GM12874 (cell line): ENCODE measurements around the gene INAFM2.

Source experiments
- TF ChIP-seq, protein P1 (sequence below): IDR thresholded peaks from 2 replicates; pipeline ENCODE4 v1.5.1; 2011; ENCODE audit warnings: low read depth, mild to moderate bottlenecking, control low read depth, low read length, moderate library complexity; ENCODE audit not compliant: insufficient read depth

INAFM2 gene

DNA sequence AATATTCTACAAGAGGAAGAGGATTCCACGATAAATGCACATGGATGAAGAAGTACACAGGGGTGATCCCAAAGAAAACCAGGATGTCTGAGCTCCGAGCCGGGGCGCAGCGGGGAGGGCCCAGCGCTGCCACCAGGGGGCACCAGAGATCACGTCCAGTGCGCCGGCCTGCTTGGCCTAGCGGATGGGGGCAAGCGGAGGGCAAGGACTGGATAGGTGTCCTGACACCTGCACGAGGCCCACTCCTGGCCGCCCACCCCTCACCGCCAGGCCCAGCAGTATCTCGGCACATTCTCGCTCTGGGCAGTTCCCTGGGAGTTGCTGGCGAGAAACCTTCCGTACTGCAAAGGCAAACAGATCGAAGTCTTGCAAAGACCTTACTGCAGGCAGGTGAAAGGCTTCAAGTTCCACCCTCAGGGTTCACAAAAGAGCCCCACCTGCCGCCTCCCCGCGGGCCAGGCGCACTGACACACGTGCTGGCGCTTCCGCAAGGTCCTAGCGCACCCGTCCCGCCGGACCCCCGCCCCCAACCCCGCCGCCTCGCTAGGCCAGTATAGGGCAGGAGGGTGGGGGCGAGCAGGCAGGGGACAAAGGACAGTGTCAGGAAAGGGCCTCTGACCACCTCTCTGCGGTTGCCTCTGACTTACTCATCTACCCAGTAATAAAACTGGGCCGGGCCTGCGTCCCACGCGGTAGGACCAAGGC lies 43.9 kb upstream of the INAFM2 start:
- TF ChIP-seq, protein P1, sequence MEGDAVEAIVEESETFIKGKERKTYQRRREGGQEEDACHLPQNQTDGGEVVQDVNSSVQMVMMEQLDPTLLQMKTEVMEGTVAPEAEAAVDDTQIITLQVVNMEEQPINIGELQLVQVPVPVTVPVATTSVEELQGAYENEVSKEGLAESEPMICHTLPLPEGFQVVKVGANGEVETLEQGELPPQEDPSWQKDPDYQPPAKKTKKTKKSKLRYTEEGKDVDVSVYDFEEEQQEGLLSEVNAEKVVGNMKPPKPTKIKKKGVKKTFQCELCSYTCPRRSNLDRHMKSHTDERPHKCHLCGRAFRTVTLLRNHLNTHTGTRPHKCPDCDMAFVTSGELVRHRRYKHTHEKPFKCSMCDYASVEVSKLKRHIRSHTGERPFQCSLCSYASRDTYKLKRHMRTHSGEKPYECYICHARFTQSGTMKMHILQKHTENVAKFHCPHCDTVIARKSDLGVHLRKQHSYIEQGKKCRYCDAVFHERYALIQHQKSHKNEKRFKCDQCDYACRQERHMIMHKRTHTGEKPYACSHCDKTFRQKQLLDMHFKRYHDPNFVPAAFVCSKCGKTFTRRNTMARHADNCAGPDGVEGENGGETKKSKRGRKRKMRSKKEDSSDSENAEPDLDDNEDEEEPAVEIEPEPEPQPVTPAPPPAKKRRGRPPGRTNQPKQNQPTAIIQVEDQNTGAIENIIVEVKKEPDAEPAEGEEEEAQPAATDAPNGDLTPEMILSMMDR, result peak; percentile 95

DNA sequence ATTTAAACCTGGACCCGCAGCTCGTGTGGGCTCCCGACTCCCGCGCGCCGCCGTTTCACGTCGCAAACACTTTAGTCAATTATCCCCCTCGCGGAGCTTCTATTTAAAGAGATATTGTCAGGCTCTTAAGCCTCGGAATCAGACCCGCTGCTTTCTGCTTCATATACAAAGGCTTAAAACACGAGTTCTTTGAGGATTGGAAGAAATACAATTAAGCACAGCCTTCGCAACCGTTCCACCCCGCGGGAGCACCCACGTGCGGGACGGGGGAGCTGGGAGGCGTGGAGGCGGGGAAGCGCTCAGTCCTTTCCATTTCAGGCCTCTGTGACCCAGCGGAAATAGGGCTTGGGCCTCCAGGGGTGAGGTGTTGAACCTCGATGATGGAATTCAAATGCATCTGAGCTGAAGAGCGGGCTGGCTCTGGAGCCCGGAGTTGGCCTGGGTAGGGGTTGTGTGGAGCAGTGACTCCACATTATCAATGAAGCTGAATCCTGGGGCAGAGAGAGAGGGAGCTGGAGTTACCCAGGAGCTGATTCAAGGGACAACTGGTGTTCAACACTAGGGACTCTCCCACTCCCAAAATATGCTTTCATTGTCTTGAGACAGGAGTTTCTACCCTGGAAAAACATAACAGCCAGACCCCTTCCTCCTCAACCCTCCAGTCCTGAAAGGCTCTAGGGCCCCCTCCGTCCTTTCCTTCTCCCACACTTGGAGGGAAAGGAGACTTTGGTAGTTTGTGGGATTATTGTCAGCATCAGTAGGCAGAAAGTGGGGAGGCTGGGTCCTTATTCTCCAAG lies 43.0 kb upstream of the INAFM2 start:
- TF ChIP-seq, protein P1, result no peak

DNA sequence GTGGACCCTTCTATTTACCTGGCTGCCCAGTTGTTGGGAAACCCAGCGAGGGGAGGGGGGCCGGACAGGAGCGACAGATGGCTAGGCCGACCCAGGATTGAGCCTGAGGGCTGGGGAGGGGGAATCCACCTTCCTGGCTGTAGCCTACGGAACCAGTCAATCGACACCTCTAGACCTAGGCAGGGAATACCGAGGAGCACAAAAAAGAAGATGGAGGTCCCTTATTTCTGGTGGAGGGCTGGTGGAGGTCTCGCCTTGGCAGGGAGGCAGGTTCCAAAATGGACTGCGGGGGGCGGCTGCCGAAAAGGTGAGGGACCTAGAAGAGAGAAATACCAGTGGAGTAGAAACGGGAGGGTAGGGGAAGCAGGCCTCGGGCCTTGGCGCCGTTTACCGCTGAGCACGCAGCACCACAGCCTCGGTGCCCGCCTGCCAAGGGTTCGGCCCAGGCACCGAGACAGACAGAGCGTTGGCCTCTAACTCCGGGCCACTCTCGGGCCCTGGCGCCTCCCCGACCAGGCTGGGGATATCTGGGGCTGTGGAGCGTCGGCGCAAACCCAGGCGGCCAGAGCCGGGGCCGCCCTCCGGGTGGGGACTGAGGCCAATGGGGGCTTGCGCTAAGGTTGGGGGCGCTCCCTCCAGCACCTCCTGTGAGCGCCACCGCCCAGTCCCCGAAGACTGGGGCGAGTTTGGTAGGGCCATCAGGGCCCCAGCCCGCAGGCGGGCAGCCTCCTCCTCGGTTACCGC lies 42.3 kb upstream of the INAFM2 start:
- TF ChIP-seq, protein P1, result no peak

DNA sequence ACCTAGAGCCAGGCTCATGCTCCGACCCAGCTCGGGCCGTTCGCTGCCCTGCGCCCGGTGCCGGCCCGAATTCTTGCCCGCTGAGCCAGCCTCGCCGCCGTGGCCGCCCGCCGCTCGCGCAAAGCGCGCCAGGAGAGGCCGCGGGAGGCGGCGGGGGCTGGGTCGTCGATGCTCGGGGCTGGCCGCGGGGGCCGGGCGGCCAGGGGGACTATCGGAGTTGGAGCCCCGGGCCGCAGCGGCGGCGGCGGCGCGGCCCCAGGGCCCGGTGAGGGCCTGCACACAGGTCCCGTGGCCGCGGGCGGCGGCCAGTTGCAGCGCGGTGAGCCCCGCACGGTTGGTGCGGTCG lies 41.7 kb upstream of the INAFM2 start:
- TF ChIP-seq, protein P1, result no peak

DNA sequence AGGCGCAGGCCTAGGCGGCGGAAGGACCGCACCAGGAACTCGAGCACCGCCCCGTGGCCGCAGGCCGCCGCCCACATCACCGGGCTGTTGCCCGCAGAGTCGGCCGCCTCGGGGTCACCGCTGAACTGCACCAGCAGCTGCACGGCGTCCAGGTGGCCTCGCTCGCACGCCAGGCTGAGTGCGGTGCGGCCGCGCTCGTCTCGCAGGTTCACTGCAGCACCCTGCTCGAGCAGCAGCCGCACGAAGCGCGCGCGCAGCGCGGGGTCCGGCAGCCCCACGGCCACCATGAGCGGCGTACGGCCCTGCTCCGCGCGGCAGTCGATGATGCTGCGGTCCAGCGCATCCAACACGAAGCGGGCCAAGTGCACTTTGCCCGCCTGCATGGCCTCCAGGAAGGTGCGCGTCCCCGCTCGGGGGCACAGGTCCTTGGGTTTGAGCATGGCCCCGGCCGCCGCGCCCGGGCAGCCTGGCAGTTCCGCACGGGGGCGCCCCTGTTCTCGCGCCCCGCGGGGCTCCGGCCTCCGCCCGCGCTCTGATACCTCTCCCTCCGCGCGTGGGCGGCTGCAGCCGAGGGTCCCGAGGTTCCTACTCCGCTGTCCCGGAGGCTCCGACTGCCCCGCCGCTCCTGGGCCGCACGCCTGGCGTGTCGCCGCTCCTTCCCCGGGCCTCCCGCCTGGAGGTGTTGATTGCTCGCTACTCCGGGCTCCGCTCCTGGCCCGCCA lies 41.2 kb upstream of the INAFM2 start:
- TF ChIP-seq, protein P1, result peak; percentile 74

DNA sequence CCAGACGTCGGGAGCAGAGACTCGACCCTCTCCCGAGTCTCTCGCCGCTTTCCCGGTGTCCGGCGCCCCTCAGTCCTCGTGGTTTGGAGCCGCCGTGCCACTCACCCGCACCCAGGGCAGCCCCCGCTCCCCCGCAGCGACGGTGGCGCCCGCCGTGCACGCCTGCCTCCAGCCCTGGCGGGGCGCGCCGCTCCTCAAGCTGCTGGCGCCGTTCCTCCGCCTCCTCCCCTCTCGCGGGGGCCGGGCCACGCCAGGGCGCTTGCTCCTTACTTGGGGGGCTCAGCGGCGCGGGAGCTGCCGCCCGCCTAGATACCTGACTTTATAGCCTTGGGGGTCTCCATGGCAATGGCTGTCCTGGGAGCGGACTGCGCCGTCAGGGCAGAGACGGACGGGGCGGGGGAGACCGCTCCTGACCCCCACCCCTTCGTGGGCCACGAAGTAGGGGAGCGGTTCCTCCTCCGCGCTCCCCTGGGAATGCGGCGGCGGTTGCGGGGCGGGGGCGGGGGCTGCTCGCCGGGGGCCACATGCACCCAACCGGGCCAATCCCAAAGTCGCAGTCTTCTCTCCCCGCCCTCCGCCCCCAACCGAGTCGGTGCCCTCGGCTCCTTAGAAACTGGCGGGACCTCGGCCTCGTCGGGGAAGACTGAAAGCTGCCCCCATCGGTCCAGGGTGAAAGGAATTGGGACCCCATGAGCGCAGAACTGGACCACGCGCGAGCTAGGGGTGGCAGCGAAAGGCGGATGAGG lies 40.5 kb upstream of the INAFM2 start, which contains the start of gene ANKRD63:
TSS of gene ANKRD63 (minus strand) at position 196 of the 746 bp plus-strand sequence. CDS start 478 bp downstream, outside the sequence.
- TF ChIP-seq, protein P1, result no peak
